Endothelial cell of umbilical vein (primary cell): ENCODE data around the gene GTPBP3. TPM values are rescaled to one million over a fixed set of nuclear protein-coding genes. Genes with fewer than 3 reads are reported as not detected.

Experiments used
- BruUV-seq: library from RNA; stranded (reverse); fragments of 400-500 nt; replicated peaks from 2 replicates; lab custom pipeline; 2021; lab: Mats Ljungman, UMichigan
- CTCF ChIA-PET: fragments of 300-600, 350-600 bp; sonication (Branson Sonifier 250); formaldehyde crosslinking; loops from one replicate; lab custom pipeline; 2021; ENCODE audit warnings: antibody characterized with exemption, inconsistent platforms; lab: Charles Lee
- POLR2A ChIA-PET: fragments of 300-600, 350-600 bp; sonication (Branson Sonifier 250); formaldehyde crosslinking; loops from one replicate; lab custom pipeline; 2021; ENCODE audit warnings: antibody characterized with exemption, inconsistent platforms; lab: Charles Lee
- DNase-seq: peaks from one replicate; pipeline ENCODE4 v3.0.0-alpha.2; 2011; ENCODE audit warnings: low read depth, low spot score
- FAIRE-seq: peaks from 2 replicates; lab custom pipeline; 2011; peaks lifted over from hg19 to GRCh38; lab: Jason Lieb, UNC
- H2AFZ ChIP-seq: 2 replicates; pipeline ENCODE4 v1.6.0; 2012; ENCODE audit warnings: low read depth, low read length, control low read depth, inconsistent platforms
- H3K27ac ChIP-seq: 2 replicates; pipeline ENCODE4 v1.5.1; 2011; ENCODE audit warnings: low read depth, mild to moderate bottlenecking, control low read depth, low read length, moderate library complexity; ENCODE audit not compliant: insufficient read depth
- H3K27me3 ChIP-seq, 2 experiments: 2 replicates each; pipeline versions ENCODE4 v1.6.0 to v1.6.1; 2011; ENCODE audit warnings: low read length in 2 of 2, mixed read lengths in 1 of 2; ENCODE audit not compliant: control insufficient read depth in 2 of 2, insufficient read depth in 2 of 2
- H3K36me3 ChIP-seq, 2 experiments: 2 replicates in 1 of 2; 3 replicates in 1 of 2; pipeline ENCODE4 v1.5.1; 2011; ENCODE audit warnings: low read length in 2 of 2, mild to moderate bottlenecking in 1 of 2, moderate library complexity in 1 of 2; ENCODE audit not compliant: control insufficient read depth in 2 of 2, insufficient read depth in 2 of 2; ENCODE audit errors: extremely low read depth in 1 of 2
- H3K4me1 ChIP-seq: 3 replicates; pipeline ENCODE4 v1.5.1; 2011; ENCODE audit warnings: mild to moderate bottlenecking, low read length; ENCODE audit not compliant: control insufficient read depth, insufficient read depth; ENCODE audit errors: extremely low read depth
- H3K4me2 ChIP-seq: 2 replicates; pipeline ENCODE4 v1.6.1; 2011; ENCODE audit warnings: low read length, control low read depth, mixed read lengths; ENCODE audit not compliant: insufficient read depth
- H3K4me3 ChIP-seq, 3 experiments: fragments of 200-600 bp in 1 of 3; sonication (generic), shearing (Covaris generic) in 1 of 3; replicated peaks in 1 of 3; 2 replicates each; pipeline ENCODE4 v1.5.1; 2011 to 2016; ENCODE audit warnings: control low read depth in 3 of 3, low read length in 3 of 3, mild to moderate bottlenecking in 2 of 3, inconsistent platforms in 1 of 3, low read depth in 1 of 3, moderate library complexity in 1 of 3; ENCODE audit not compliant: insufficient read depth in 1 of 3
- H3K79me2 ChIP-seq: 2 replicates; pipeline ENCODE4 v1.6.0; 2012; ENCODE audit warnings: low read length, inconsistent platforms; ENCODE audit not compliant: control insufficient read depth, insufficient read depth
- H3K9ac ChIP-seq: replicated peaks from 2 replicates; pipeline ENCODE3; 2011; ENCODE audit warnings: low read length, control low read depth; ENCODE audit not compliant: insufficient read depth; ENCODE audit errors: extremely low read depth
- H3K9me1 ChIP-seq: replicated peaks from 3 replicates; pipeline ENCODE4 v1.6.0; 2011; ENCODE audit warnings: mild to moderate bottlenecking, low read length; ENCODE audit not compliant: control insufficient read depth, insufficient read depth; ENCODE audit errors: extremely low read depth
- H3K9me3 ChIP-seq: replicated peaks from 2 replicates; pipeline ENCODE4 v1.5.1; 2012; ENCODE audit warnings: low read length, inconsistent platforms; ENCODE audit not compliant: control insufficient read depth, insufficient read depth
- H4K20me1 ChIP-seq: replicated peaks from 2 replicates; pipeline ENCODE3; 2011; ENCODE audit warnings: mild to moderate bottlenecking, low read length; ENCODE audit not compliant: control insufficient read depth, insufficient read depth; ENCODE audit errors: extremely low read depth
- EZH2 ChIP-seq: IDR thresholded peaks from 2 replicates; pipeline ENCODE4 v1.6.1; 2012; ENCODE audit warnings: borderline replicate concordance, low read depth, mild to moderate bottlenecking, moderate library complexity, low read length, inconsistent platforms; ENCODE audit not compliant: severe bottlenecking
- FOS ChIP-seq: IDR thresholded peaks from 2 replicates; pipeline ENCODE4 v1.6.1; 2011; ENCODE audit warnings: mild to moderate bottlenecking, low read length, moderate library complexity, borderline replicate concordance; ENCODE audit not compliant: insufficient read depth
- GATA2 ChIP-seq: IDR thresholded peaks from 2 replicates; pipeline ENCODE4 v1.7.0; 2011; ENCODE audit warnings: low read depth, mild to moderate bottlenecking, moderate library complexity, mixed read lengths, low read length; ENCODE audit not compliant: insufficient read length, insufficient read depth
- JUN ChIP-seq: IDR thresholded peaks from 2 replicates; pipeline ENCODE4 v1.6.1; 2011; ENCODE audit warnings: borderline replicate concordance, low read depth; ENCODE audit not compliant: insufficient read length, insufficient read depth
- MYC ChIP-seq: IDR thresholded peaks from one replicate; pipeline ENCODE4 v1.6.1; 2011; ENCODE audit warnings: mild to moderate bottlenecking, low read depth, low read length
- POLR2A ChIP-seq: IDR thresholded peaks from 2 replicates; pipeline ENCODE4 v1.6.1; 2012; ENCODE audit warnings: low read depth, mild to moderate bottlenecking, control low read depth, low read length
- POLR2AphosphoS5 ChIP-seq: IDR thresholded peaks from 2 replicates; pipeline ENCODE4 v1.6.1; 2012; ENCODE audit warnings: low read depth, mild to moderate bottlenecking, control low read depth, low read length, moderate library complexity; ENCODE audit not compliant: insufficient read depth
- dilution Hi-C: fragments of 300-500 bp; cut with MboI; formaldehyde crosslinking; loops from one replicate; pipeline ENCODE4 v1.15.0; 2019; ENCODE audit warnings: low sequenced_read_pairs; ENCODE audit not compliant: extremely low pct_ligation_motif_present
- intact Hi-C: fragments of 100-400 bp; cut with micrococcal nuclease; formaldehyde crosslinking; loops from one replicate; pipeline ENCODE4 v1.10.0; 2022
- polyA plus RNA-seq, 4 experiments: library from polyadenylated mRNA; depleted of rRNA in 3 of 4; stranded (reverse) in 3 of 4; unstranded in 1 of 4; fragments of >200 nt; gene quantifications; 2 replicates each; pipeline versions ENCODE4 v1.2.1 to v1.2.3, GENCODE V29; 2011 to 2012; ENCODE audit warnings: missing spikeins in 1 of 4
- total RNA-seq: library from RNA; stranded (reverse); gene quantifications from 2 replicates; pipeline ENCODE4 v1.2.3, GENCODE V29; 2021
- TF ChIP-seq, protein P1 (sequence below): IDR thresholded peaks from 2 replicates; pipeline ENCODE4 v1.6.1; 2011; ENCODE audit not compliant: insufficient read depth, insufficient read length
- TF ChIP-seq, protein P2 (sequence below), 2 donors: IDR thresholded peaks; 1 replicate in 1 of 2; 2 replicates in 1 of 2; pipeline ENCODE4 v1.5.1; 2011; ENCODE audit warnings: low read length in 2 of 2, mild to moderate bottlenecking in 2 of 2, moderate library complexity in 2 of 2, control low read depth in 1 of 2, inconsistent platforms in 1 of 2, low read depth in 1 of 2; ENCODE audit not compliant: insufficient read depth in 1 of 2; ENCODE audit errors: extremely low read depth in 1 of 2

Gene GTPBP3
- total and polyA plus RNA-seq, 2 donors (not counting 3 experiments of a cell fraction or from before 2014, with no cell fraction given) = 12.7 to 34.7 TPM

DNA sequence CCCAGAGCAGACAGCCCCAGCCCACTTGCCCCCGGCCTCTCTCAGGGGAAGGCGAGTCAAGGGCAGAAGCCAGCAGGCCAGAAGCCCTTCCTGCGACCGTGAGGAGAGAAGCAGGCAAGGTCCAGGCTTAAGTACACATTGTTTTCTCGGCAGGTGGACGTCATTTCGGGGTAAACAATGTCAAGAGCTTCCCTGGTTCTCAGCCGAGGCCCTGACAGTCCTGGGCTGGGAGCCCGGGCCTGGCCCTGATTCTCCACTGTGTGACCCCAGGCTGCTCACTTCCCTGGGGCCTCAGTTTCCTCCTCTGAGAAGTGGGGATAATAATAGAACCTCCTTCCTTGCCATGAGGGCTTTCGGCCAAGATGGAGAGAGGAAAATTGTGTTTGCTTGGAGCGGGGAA is 20.4 kb downstream of the GTPBP3 start:
- CTCF ChIA-PET = interaction anchor here (1.3 kb wide), 1 partner anchor 29 kb away, joined by 4 read pairs; no protein-coding TSS in a partner anchor
- dilution Hi-C loops = no loop called here
- Histone ChIP-seq H3K9me1 (no peaks in the 10 kb centered on the region), H3K9ac (no peak overlapping the region), H3K4me1 (peaks cover 7% of the 10 kb centered on the region), H3K27me3 (peaks cover 0 to 3% of the 10 kb centered on the region in 2 experiments), H3K27ac (no peak overlapping the region), H3K36me3 (no peaks in the 10 kb centered on the region), H3K9me3 (no peaks in the 10 kb centered on the region), H3K79me2 (no peaks in the 10 kb centered on the region), H4K20me1 (no peaks in the 10 kb centered on the region), H3K4me3 (no peak overlapping the region), H3K4me2 (no peak overlapping the region), H2AFZ (no peak overlapping the region)
- BruUV-seq = no TSS peak
- POLR2A ChIA-PET = no interaction called here
- FAIRE-seq = no peak
- TF ChIP-seq EZH2 = no peak
- TF ChIP-seq, protein P1, sequence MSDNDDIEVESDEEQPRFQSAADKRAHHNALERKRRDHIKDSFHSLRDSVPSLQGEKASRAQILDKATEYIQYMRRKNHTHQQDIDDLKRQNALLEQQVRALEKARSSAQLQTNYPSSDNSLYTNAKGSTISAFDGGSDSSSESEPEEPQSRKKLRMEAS = no peak
- no peak for TF ChIP-seq POLR2A
- TF ChIP-seq MYC = no peak
- TF ChIP-seq GATA2 = no peak
- no peak for TF ChIP-seq JUN
- TF ChIP-seq FOS = no peak
- TF ChIP-seq, protein P2, sequence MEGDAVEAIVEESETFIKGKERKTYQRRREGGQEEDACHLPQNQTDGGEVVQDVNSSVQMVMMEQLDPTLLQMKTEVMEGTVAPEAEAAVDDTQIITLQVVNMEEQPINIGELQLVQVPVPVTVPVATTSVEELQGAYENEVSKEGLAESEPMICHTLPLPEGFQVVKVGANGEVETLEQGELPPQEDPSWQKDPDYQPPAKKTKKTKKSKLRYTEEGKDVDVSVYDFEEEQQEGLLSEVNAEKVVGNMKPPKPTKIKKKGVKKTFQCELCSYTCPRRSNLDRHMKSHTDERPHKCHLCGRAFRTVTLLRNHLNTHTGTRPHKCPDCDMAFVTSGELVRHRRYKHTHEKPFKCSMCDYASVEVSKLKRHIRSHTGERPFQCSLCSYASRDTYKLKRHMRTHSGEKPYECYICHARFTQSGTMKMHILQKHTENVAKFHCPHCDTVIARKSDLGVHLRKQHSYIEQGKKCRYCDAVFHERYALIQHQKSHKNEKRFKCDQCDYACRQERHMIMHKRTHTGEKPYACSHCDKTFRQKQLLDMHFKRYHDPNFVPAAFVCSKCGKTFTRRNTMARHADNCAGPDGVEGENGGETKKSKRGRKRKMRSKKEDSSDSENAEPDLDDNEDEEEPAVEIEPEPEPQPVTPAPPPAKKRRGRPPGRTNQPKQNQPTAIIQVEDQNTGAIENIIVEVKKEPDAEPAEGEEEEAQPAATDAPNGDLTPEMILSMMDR (IDR thresholded peaks at IDR 0.05; ENCODE audit: extremely low read depth in 1 of 2, insufficient read depth in 1 of 2, low read depth in 1 of 2, low read length in 2 of 2) = no peak
- no peak for TF ChIP-seq POLR2AphosphoS5
- intact Hi-C loops = no loop called here
- DNase-seq = no peak
